Chondrocyte (in vitro differentiated cells): ENCODE data around the gene DCXR. TPM values are rescaled to one million over a fixed set of nuclear protein-coding genes. Genes with fewer than 3 reads are reported as not detected.
A peak's percentile ranks its signal among the peaks of the same experiment; 100 is the strongest.

Experiments used
- DNase-seq: peaks from one replicate; pipeline ENCODE4 v3.0.0; 2021; ENCODE audit warnings: mixed read lengths, low spot score
- H3K27ac Mint-ChIP-seq: one replicate; pipeline ENCODE4 v1.8.0; 2021; ENCODE audit warnings: mild to moderate bottlenecking, moderate library complexity, mixed read lengths; ENCODE audit not compliant: unreplicated experiment
- H3K27me3 Mint-ChIP-seq: 2 replicates; pipeline ENCODE4 v1.8.0; 2021; ENCODE audit warnings: low read depth, mixed read lengths
- H3K36me3 Mint-ChIP-seq: 2 replicates; pipeline ENCODE4 v1.8.0; 2021; ENCODE audit warnings: low read depth, mixed read lengths
- H3K4me1 Mint-ChIP-seq: 2 replicates; pipeline ENCODE4 v1.8.0; 2021; ENCODE audit warnings: low read depth, mild to moderate bottlenecking, mixed read lengths
- H3K4me3 Mint-ChIP-seq: one replicate; pipeline ENCODE4 v1.8.0; 2021; ENCODE audit warnings: mild to moderate bottlenecking, moderate library complexity, mixed read lengths; ENCODE audit not compliant: unreplicated experiment
- H3K9me3 Mint-ChIP-seq: 2 replicates; pipeline ENCODE4 v1.8.0; 2021; ENCODE audit warnings: low read depth, mixed read lengths
- CTCF ChIP-seq: fragments of 200-600 bp; sonication (generic); IDR thresholded peaks from 2 replicates; pipeline ENCODE4 v1.5.0; 2021; ENCODE audit warnings: antibody characterized with exemption, mild to moderate bottlenecking, moderate library complexity
- total RNA-seq: library from RNA; stranded (reverse); gene quantifications from 3 replicates; pipeline ENCODE4 v1.2.1, GENCODE V29; 2021

Gene DCXR
- total RNA-seq, 1 donor from 2014 or later = 59.8 TPM

- no peak overlapping the region for H3K4me3 Mint-ChIP-seq
- peaks cover 17% of the 10 kb centered on the region for H3K4me1 Mint-ChIP-seq
- peaks cover 10% of the 10 kb centered on the region for H3K36me3 Mint-ChIP-seq
- H3K27ac Mint-ChIP-seq = peak overlapping the region; percentile 87
- TF ChIP-seq CTCF = no peak
- peak; percentile 94 for DNase-seq
- no peaks in the 10 kb centered on the region for H3K9me3 Mint-ChIP-seq
- H3K27me3 Mint-ChIP-seq = no peaks in the 10 kb centered on the region
Measured at GRCh38 chr17:81991684-81992305, 45.7 kb downstream of the DCXR start.

- DNase-seq = no peak
- Mint-ChIP-seq H3K4me3 (no peak overlapping the region), H3K4me1 (peaks cover 17% of the 10 kb centered on the region), H3K27ac (peak overlapping the region; percentile 87), H3K27me3 (no peaks in the 10 kb centered on the region), H3K36me3 (peaks cover 11% of the 10 kb centered on the region), H3K9me3 (no peaks in the 10 kb centered on the region)
- no peak for TF ChIP-seq CTCF
Measured at GRCh38 chr17:81990836-81991683, 46.4 kb downstream of the DCXR start.

DNA sequence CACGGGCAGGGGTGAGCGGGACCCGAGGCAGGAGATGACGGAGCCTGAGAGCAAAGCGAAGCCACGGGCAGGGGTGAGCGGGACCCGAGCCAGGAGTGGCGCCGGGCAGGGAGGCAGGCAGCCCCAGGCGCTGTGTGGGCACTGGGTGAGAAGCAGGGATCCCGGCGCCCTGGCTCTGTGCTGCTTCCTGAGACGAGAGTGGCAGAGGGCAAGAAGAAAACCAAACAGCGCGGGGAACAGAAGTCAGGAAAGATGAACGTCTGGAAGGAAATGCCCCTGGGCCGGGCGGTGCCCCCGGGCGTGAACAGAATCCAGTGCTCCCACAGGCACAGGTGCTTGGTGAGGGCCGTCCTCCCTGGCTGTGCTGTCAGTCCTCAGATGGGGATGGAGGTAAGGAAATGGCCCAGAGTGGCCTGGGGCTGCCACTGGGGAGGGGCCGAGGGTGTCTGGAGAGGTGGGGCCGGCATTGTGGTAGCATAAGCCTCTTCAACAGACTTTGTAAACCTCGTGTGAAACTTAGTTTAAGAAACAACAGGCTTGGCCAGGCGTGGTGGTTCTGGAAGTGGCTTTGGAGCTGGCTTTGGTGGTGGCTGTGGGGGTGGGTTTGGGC is 50.2 kb downstream of the DCXR start:
- Mint-ChIP-seq H3K4me3 (no peak overlapping the region), H3K9me3 (no peaks in the 10 kb centered on the region), H3K27ac (no peak overlapping the region), H3K4me1 (peaks cover 16% of the 10 kb centered on the region), H3K27me3 (no peaks in the 10 kb centered on the region), H3K36me3 (peaks cover 13% of the 10 kb centered on the region)
- no peak for TF ChIP-seq CTCF
- peak; percentile 60 for DNase-seq

DNA sequence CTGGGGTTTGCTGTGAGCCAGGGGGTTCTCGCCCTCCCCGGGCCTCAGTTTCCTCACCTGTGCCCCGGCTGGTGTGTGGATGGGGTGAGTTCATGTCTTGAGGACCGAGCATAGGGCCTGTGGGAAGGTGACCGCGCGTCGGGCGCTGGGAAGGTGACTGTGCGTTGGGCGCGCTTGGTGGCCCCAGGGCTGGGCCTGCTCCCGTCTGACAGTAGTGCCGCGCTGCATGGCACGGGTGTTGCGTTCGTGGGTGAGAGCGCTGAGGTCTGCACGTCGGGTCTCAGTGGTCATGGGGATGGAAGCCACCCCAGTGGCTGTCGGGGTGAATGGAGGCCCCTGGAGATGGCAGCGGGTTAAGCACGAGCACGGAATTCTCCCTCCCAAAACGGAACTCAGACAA is 50.9 kb downstream of the DCXR start:
- Mint-ChIP-seq H3K27ac (no peak overlapping the region), H3K27me3 (no peaks in the 10 kb centered on the region), H3K36me3 (peaks cover 13% of the 10 kb centered on the region), H3K4me3 (no peak overlapping the region), H3K4me1 (peaks cover 9% of the 10 kb centered on the region), H3K9me3 (no peaks in the 10 kb centered on the region)
- TF ChIP-seq CTCF = no peak
- DNase-seq = peak; percentile 93

Other genes with a start within 250 kb of the DCXR start
- not detected in 3 replicates for gene GCGR, start 233.5 kb downstream of the DCXR start, total RNA-seq
- 122 to 133 TPM (median 131 TPM) in 3 replicates for gene MCRIP1, start 204.4 kb downstream of the DCXR start, total RNA-seq
- not detected in 3 replicates for gene PPP1R27, start 202.6 kb downstream of the DCXR start, total RNA-seq
- gene P4HB, start 177.2 kb downstream of the DCXR start, total RNA-seq = 958 to 1,257 TPM (median 1,012 TPM) in 3 replicates
- gene ARHGDIA, start 166.4 kb downstream of the DCXR start, total RNA-seq = 452 to 481 TPM (median 476 TPM) in 3 replicates
- 56.0 to 73.7 TPM (median 59.8 TPM) in 3 replicates for gene ALYREF, start 146.1 kb downstream of the DCXR start, total RNA-seq
- gene ANAPC11, start 146.0 kb downstream of the DCXR start, total RNA-seq = 120 to 132 TPM (median 122 TPM) in 3 replicates
- 0.48 to 1.3 TPM (median 1.3 TPM) in 3 replicates for gene NPB, start 135.5 kb downstream of the DCXR start, total RNA-seq
- gene PCYT2, start 126.3 kb downstream of the DCXR start, total RNA-seq = 28.5 to 32.5 TPM (median 28.8 TPM) in 3 replicates
- 14.5 to 16.0 TPM (median 15.8 TPM) in 3 replicates for gene SIRT7, start 119.5 kb downstream of the DCXR start, total RNA-seq
- gene MAFG, start 110.0 kb downstream of the DCXR start, total RNA-seq = 28.3 to 38.1 TPM (median 37.8 TPM) in 3 replicates
- 154 to 235 TPM (median 224 TPM) in 3 replicates for gene PYCR1, start 100.4 kb downstream of the DCXR start, total RNA-seq
- gene MYADML2, start 90.5 kb downstream of the DCXR start, total RNA-seq = not detected in 3 replicates
- gene NOTUM, start 76.5 kb downstream of the DCXR start, total RNA-seq = 0.29 TPM in 1 of 3 replicates, not detected in the others
- gene ASPSCR1, start 60.1 kb downstream of the DCXR start, total RNA-seq = 30.4 to 36.9 TPM (median 36.1 TPM) in 3 replicates
- gene CENPX, start 14.8 kb downstream of the DCXR start, total RNA-seq = 18.1 to 25.1 TPM (median 19.2 TPM) in 3 replicates
- 7.9 to 12.8 TPM (median 8.2 TPM) in 3 replicates for gene LRRC45, start 14.4 kb downstream of the DCXR start, total RNA-seq
- 14.9 to 32.7 TPM (median 32.3 TPM) in 3 replicates for gene RAC3, start 6.0 kb downstream of the DCXR start, total RNA-seq
- gene RFNG, start 14.1 kb upstream of the DCXR start, total RNA-seq = 29.7 to 47.4 TPM (median 45.2 TPM) in 3 replicates
- gene GPS1, start 14.2 kb upstream of the DCXR start, total RNA-seq = 79.8 to 103 TPM (median 82.8 TPM) in 3 replicates
- 64.0 to 78.4 TPM (median 68.4 TPM) in 3 replicates for gene DUS1L, start 28.1 kb upstream of the DCXR start, total RNA-seq
- gene FASN, start 60.5 kb upstream of the DCXR start, total RNA-seq = 132 to 145 TPM (median 141 TPM) in 3 replicates
- 23.5 to 39.8 TPM (median 24.1 TPM) in 3 replicates for gene CCDC57, start 175.1 kb upstream of the DCXR start, total RNA-seq
- 53.3 to 206 TPM (median 189 TPM) in 3 replicates for gene SLC16A3, start 191.3 kb upstream of the DCXR start, total RNA-seq
- 93.0 to 94.5 TPM (median 93.9 TPM) in 3 replicates for gene CSNK1D, start 236.0 kb upstream of the DCXR start, total RNA-seq